Measurements from ENCODE around the gene CACNA1C. TPM values are rescaled to one million over a fixed set of nuclear protein-coding genes. Genes with fewer than 3 reads are reported as not detected.

CACNA1C gene
- total RNA-seq, 1 experiment from 2014 or later, result 1.1 TPM

DNA sequence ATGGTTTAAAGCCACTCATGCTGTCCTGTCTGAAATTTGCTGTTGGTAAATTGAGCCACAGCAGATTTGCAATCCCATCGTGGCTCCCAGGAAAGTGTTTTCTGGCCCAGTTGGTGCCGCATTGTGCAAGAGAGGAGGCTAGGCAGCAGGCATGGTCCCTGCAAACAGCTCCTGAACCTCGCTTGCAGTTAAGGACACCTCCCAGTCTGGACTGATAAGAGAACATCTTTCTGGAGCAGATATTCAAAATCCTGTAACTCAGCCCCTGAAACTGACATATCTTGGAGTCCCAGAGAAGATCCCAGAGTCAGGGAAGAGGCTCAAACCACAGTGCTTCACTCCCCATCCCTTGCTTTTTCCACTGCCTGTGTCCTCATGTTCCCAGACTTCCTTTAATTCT, 413.4 kb downstream of the CACNA1C start:
- Histone ChIP-seq H3K23me2 (ENCODE audit: insufficient read length, low read depth, low read length, poor library complexity, severe bottlenecking) (no peaks in the 10 kb centered on the region), H3K9me3 (ENCODE audit: control insufficient read depth, low read depth, low read length) (no peaks in the 10 kb centered on the region), H2BK120ac (ENCODE audit: low read depth, low read length, poor library complexity, severe bottlenecking) (no peak overlapping the region), H3K27me3 (ENCODE audit: insufficient read depth, low read length) (no peaks in the 10 kb centered on the region), H2AK5ac (ENCODE audit: insufficient read length, low read length) (no peak overlapping the region), H3K56ac (ENCODE audit: insufficient read length, low read depth, low read length) (no peak overlapping the region), H2BK15ac (ENCODE audit: low read depth, low read length) (no peak overlapping the region), H3K79me1 (ENCODE audit: insufficient read depth, low read depth, low read length, poor library complexity, severe bottlenecking) (no peaks in the 10 kb centered on the region), H3K4me2 (ENCODE audit: insufficient read depth, insufficient read length, low read length) (no peak overlapping the region), H4K8ac (replicated peaks; ENCODE audit: insufficient read length, low read depth, low read length) (no peak overlapping the region), H3K23ac (ENCODE audit: insufficient read length, low read depth, low read length) (no peak overlapping the region), H2BK20ac (ENCODE audit: low read depth, low read length, poor library complexity, severe bottlenecking) (no peak overlapping the region), H2BK12ac (ENCODE audit: insufficient read length, low read depth, low read length) (no peak overlapping the region), H3K27ac (ENCODE audit: insufficient read length, low read depth, low read length) (no peak overlapping the region), H3K14ac (ENCODE audit: insufficient read depth, low read length) (no peak overlapping the region), H3K4ac (ENCODE audit: low read depth, low read length) (no peak overlapping the region), H4K5ac (ENCODE audit: insufficient read length, low read depth, low read length) (no peak overlapping the region), H3T11ph (ENCODE audit: low read length) (no peak overlapping the region), H3K79me2 (ENCODE audit: insufficient read depth, low read length) (no peaks in the 10 kb centered on the region), H4K20me1 (ENCODE audit: control insufficient read depth, insufficient read depth, insufficient read length) (no peaks in the 10 kb centered on the region), H3K4me1 (ENCODE audit: insufficient read depth, low read length) (no peaks in the 10 kb centered on the region), H3K18ac (ENCODE audit: insufficient read length, low read depth, low read length) (no peak overlapping the region), H2BK5ac (ENCODE audit: insufficient read length, low read length) (no peak overlapping the region), H4K91ac (ENCODE audit: insufficient read length, low read depth, low read length) (no peak overlapping the region), H2AFZ (ENCODE audit: low read length) (no peak overlapping the region), H3K9ac (ENCODE audit: extremely low read depth, insufficient read length, low read length) (no peak overlapping the region)
- H3K4me1 Mint-ChIP-seq, result no peaks in the 10 kb centered on the region
- H3K27me3 Mint-ChIP-seq (ENCODE audit: low read depth), result peaks cover 2% of the 10 kb centered on the region; the same call in 1 of the 2 replicates
- TF ChIP-seq, protein P1, sequence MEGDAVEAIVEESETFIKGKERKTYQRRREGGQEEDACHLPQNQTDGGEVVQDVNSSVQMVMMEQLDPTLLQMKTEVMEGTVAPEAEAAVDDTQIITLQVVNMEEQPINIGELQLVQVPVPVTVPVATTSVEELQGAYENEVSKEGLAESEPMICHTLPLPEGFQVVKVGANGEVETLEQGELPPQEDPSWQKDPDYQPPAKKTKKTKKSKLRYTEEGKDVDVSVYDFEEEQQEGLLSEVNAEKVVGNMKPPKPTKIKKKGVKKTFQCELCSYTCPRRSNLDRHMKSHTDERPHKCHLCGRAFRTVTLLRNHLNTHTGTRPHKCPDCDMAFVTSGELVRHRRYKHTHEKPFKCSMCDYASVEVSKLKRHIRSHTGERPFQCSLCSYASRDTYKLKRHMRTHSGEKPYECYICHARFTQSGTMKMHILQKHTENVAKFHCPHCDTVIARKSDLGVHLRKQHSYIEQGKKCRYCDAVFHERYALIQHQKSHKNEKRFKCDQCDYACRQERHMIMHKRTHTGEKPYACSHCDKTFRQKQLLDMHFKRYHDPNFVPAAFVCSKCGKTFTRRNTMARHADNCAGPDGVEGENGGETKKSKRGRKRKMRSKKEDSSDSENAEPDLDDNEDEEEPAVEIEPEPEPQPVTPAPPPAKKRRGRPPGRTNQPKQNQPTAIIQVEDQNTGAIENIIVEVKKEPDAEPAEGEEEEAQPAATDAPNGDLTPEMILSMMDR (conservative IDR thresholded peaks at IDR 0.05), result no peak
- no peaks in the 10 kb centered on the region for H3K9me3 Mint-ChIP-seq
- no peak overlapping the region for H3K27ac Mint-ChIP-seq
- no CpG with 5 or more reads among the region's 3 CpGs for WGBS (ENCODE audit: extremely low coverage, insufficient read length, low lambda C conversion rate)
- H3K36me3 Mint-ChIP-seq (ENCODE audit: insufficient read depth in 1 of 3, low read depth in 3 of 3), result no peaks in the 10 kb centered on the region
- no peak for DNase-seq
- H3K4me3 Mint-ChIP-seq, result no peak overlapping the region

Measured in H9 (cell line).